Epithelial cell of proximal tubule (primary cell): ENCODE data around the gene CDH13. TPM values are rescaled to one million over a fixed set of nuclear protein-coding genes. Genes with fewer than 3 reads are reported as not detected.

ENCODE experiments used
- DNase-seq: peaks from one replicate; pipeline ENCODE4 v3.0.0-alpha.2; 2011; ENCODE audit warnings: low read depth
- H3K4me3 ChIP-seq: 2 replicates; pipeline ENCODE4 v1.5.1; 2011; ENCODE audit warnings: low read depth, mild to moderate bottlenecking, low read length
- CTCF ChIP-seq: conservative IDR thresholded peaks from 2 replicates; pipeline ENCODE4 v1.5.1; 2012; ENCODE audit warnings: low read depth, mild to moderate bottlenecking, low read length
- total RNA-seq: library from RNA; depleted of rRNA; stranded (reverse); fragments of >200 nt; gene quantifications from 2 replicates; pipeline ENCODE4 v1.2.3, GENCODE V29; 2015

The CDH13 gene
- total RNA-seq, 1 donor from 2014 or later = 85.4 TPM

- DNase-seq = no peak
- H3K4me3 ChIP-seq = no peak overlapping the region
- no peak for TF ChIP-seq CTCF
These were observed 531.7 kb downstream of the CDH13 start for GRCh38 chr16:83158320-83158957.

GRCh38 chr16:83159049-83159448 lies 532.3 kb downstream of the CDH13 start:
- no peak overlapping the region for H3K4me3 ChIP-seq
- no peak for TF ChIP-seq CTCF
- no peak for DNase-seq

- DNase-seq = no peak
- no peak for TF ChIP-seq CTCF
- H3K4me3 ChIP-seq = no peak overlapping the region
These were observed 533.7 kb downstream of the CDH13 start for GRCh38 chr16:83160287-83161020.

- H3K4me3 ChIP-seq = no peak overlapping the region
- no peak for TF ChIP-seq CTCF
- no peak for DNase-seq
These were observed 536.0 kb downstream of the CDH13 start for GRCh38 chr16:83162791-83163190.

GRCh38 chr16:83164816-83165215 lies 538.0 kb downstream of the CDH13 start:
- no peak for TF ChIP-seq CTCF
- H3K4me3 ChIP-seq = no peak overlapping the region
- DNase-seq = no peak

GRCh38 chr16:83171396-83171795 lies 544.6 kb downstream of the CDH13 start:
- TF ChIP-seq CTCF = no peak
- DNase-seq = no peak
- no peak overlapping the region for H3K4me3 ChIP-seq

GRCh38 chr16:83174671-83175070 lies 547.9 kb downstream of the CDH13 start:
- no peak overlapping the region for H3K4me3 ChIP-seq
- no peak for TF ChIP-seq CTCF
- DNase-seq = no peak
